Measurements from ENCODE around the gene TMTC4. TPM values are rescaled to one million over a fixed set of nuclear protein-coding genes. Genes with fewer than 3 reads are reported as not detected.
"Not testable (repeated sequence)": the region's sequence is repeated elsewhere in the genome, so short reads cannot be mapped to it uniquely, and the experiment has no call there.

TMTC4 gene
- total RNA-seq, 1 donor from 2014 or later, result 10.9 TPM

GRCh38 chr13:100581030-100581429 is 93.6 kb downstream of the TMTC4 start:
- Histone ChIP-seq H3K4me3 (no peak overlapping the region), H3K36me3 (no peaks in the 10 kb centered on the region), H3K27ac (no peak overlapping the region), H3K27me3 (ENCODE audit: low read depth) (no peaks in the 10 kb centered on the region), H3K9me3 (no peaks in the 10 kb centered on the region), H3K4me1 (no peaks in the 10 kb centered on the region)
- ATAC-seq (no peak), DNase-seq (no peak)
- intact Hi-C loops (cut with DNase I), result no loop called here
- no peak for TF ChIP-seq CTCF (IDR thresholded peaks at IDR 0.05)

DNA sequence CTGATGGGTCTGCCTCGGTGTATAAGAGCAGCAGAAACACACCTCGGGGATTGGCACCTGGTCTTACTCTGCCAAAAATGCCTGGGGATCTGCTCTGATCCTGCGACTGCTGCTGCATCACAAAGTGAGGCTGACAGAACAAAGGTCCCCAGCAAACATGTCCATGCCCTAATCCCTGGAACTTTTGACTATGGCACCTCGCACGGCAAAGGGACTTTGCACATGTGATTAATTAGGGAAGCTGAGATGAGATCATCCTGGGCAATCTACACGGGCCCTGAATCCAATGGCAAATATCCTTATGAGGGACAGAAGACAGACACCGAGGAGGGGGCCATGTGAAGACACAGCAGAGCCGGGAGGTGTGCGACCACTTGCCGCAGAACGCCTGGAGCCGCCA is 94.5 kb downstream of the TMTC4 start:
- peaks cover 4% of the 10 kb centered on the region for H3K36me3 ChIP-seq
- intact Hi-C loops (cut with DNase I), result no loop called here
- H3K4me1 ChIP-seq, result no peaks in the 10 kb centered on the region
- H3K9me3 ChIP-seq, result no peaks in the 10 kb centered on the region
- no peaks in the 10 kb centered on the region for H3K27me3 ChIP-seq (ENCODE audit: low read depth)
- H3K27ac ChIP-seq, result no peak overlapping the region
- H3K4me3 ChIP-seq, result no peak overlapping the region
- TF ChIP-seq CTCF (IDR thresholded peaks at IDR 0.05), result no peak
- no peak for DNase-seq
- no peak for ATAC-seq

- H3K27me3 ChIP-seq (ENCODE audit: low read depth); ATAC-seq; DNase-seq; intact Hi-C loops (cut with DNase I); H3K27ac ChIP-seq; H3K36me3 ChIP-seq; H3K4me1 ChIP-seq; H3K4me3 ChIP-seq; H3K9me3 ChIP-seq: not testable (repeated sequence)
Observed at GRCh38 chr13:100577239-100577638, 97.4 kb downstream of the TMTC4 start.

GRCh38 chr13:100573121-100573520 is 101.5 kb downstream of the TMTC4 start:
- no peak overlapping the region for H3K27ac ChIP-seq
- no peak overlapping the region for H3K4me3 ChIP-seq
- no peaks in the 10 kb centered on the region for H3K27me3 ChIP-seq (ENCODE audit: low read depth)
- no peaks in the 10 kb centered on the region for H3K4me1 ChIP-seq
- intact Hi-C loops (cut with DNase I), result no loop called here
- H3K9me3 ChIP-seq, result no peaks in the 10 kb centered on the region
- ATAC-seq (peak; percentile 85), DNase-seq (peak; percentile 70)
- H3K36me3 ChIP-seq, result peaks cover 6% of the 10 kb centered on the region
- TF ChIP-seq CTCF (IDR thresholded peaks at IDR 0.05), result peak; percentile 73

DNA sequence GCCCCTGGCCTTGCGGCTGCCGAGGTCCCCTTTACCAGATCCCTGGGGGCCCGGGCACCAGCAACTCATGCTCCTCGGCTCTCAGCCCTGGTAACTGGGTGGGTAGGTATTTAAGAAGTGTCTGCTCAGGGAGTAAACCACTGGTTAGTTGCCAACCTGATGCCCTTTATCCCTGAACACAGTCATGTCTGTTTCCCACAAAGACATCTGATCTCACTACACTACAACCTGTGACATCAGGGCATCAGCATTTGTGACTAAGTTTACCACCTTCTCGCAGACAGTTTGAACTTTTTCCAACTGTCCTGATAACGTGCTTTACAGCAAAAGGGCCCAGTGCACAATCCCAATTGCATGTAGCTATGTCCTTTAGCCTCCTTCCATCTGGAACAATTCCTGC is 108.1 kb downstream of the TMTC4 start:
- no peak for ATAC-seq
- H3K9me3 ChIP-seq, result no peaks in the 10 kb centered on the region
- no peak for TF ChIP-seq CTCF (IDR thresholded peaks at IDR 0.05)

DNA sequence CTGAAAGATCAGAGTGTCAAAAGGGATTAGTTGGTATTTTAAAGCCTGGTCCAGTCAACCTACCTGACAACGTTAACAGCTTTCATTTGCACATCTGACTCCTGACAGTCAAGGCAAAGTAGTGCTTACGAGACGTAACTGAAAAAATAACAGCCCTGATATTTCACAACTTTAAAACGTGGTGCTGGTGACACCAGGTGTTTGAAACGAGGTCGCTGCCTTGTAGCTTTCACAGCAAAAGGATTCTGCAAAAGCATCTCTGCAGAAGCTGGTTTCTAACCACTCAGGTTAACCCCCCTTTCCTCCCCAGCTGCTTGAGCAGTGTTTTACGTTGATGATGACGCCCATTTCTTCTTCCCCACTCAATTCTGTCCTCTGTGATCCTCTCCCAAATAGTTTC is 109.3 kb downstream of the TMTC4 start:
- no peak overlapping the region for H3K27ac ChIP-seq

More for the DNA sequence above, 108.1 kb downstream of the TMTC4 start:
- intact Hi-C loops (cut with DNase I), result no loop called here
- no peak for DNase-seq
- H3K27me3 ChIP-seq (ENCODE audit: low read depth), result no peaks in the 10 kb centered on the region
- H3K4me3 ChIP-seq, result no peak overlapping the region
- H3K4me1 ChIP-seq, result no peaks in the 10 kb centered on the region
- H3K36me3 ChIP-seq, result no peaks in the 10 kb centered on the region
- H3K27ac ChIP-seq, result no peak overlapping the region

More for the DNA sequence above, 109.3 kb downstream of the TMTC4 start:
- H3K36me3 ChIP-seq, result no peaks in the 10 kb centered on the region
- H3K4me3 ChIP-seq, result no peak overlapping the region
- H3K27me3 ChIP-seq (ENCODE audit: low read depth), result no peaks in the 10 kb centered on the region
- H3K9me3 ChIP-seq, result no peaks in the 10 kb centered on the region
- no peak for TF ChIP-seq CTCF (IDR thresholded peaks at IDR 0.05)
- no peaks in the 10 kb centered on the region for H3K4me1 ChIP-seq
- DNase-seq (no peak), ATAC-seq (no peak)
- intact Hi-C loops (cut with DNase I), result no loop called here
